Measurements from ENCODE around the gene ASTN2. TPM values are rescaled to one million over a fixed set of nuclear protein-coding genes. Genes with fewer than 3 reads are reported as not detected.

Gene ASTN2
- total RNA-seq, 1 donor from 2014 or later = 29.0 TPM

DNA sequence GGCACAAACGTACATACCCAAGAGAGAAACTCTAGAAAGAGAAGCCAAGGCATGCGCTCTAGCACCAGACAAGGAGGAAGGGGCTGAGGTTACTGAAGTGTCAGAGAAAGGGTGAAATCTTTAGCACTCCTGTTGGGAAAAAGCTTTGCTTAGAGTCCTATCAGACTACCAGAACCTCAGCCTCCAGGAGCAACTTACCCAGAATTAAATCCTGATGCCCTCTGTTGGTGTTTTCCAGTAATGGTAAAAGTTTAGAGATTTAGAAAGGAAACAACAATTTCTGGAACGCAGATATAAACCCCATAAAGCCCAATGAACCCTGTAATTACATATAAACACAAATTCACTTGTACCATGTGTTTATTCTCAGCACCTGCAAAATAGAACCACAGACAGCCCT is 33.2 kb upstream of the ASTN2 start:
- Mint-ChIP-seq H3K9me3 (ENCODE audit: low read depth) (no peaks in the 10 kb centered on the region), H3K27ac (no peak overlapping the region), H3K4me3 (ENCODE audit: low read depth) (no peak overlapping the region), H3K4me1 (ENCODE audit: low read depth) (no peaks in the 10 kb centered on the region), H3K36me3 (ENCODE audit: insufficient read depth) (no peaks in the 10 kb centered on the region), H3K27me3 (peaks cover 34% of the 10 kb centered on the region)
- no peak for DNase-seq (ENCODE audit: low spot score, unreplicated experiment)
- TF ChIP-seq, protein P1, sequence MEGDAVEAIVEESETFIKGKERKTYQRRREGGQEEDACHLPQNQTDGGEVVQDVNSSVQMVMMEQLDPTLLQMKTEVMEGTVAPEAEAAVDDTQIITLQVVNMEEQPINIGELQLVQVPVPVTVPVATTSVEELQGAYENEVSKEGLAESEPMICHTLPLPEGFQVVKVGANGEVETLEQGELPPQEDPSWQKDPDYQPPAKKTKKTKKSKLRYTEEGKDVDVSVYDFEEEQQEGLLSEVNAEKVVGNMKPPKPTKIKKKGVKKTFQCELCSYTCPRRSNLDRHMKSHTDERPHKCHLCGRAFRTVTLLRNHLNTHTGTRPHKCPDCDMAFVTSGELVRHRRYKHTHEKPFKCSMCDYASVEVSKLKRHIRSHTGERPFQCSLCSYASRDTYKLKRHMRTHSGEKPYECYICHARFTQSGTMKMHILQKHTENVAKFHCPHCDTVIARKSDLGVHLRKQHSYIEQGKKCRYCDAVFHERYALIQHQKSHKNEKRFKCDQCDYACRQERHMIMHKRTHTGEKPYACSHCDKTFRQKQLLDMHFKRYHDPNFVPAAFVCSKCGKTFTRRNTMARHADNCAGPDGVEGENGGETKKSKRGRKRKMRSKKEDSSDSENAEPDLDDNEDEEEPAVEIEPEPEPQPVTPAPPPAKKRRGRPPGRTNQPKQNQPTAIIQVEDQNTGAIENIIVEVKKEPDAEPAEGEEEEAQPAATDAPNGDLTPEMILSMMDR (IDR thresholded peaks at IDR 0.05; ENCODE audit: unreplicated experiment) = peak; percentile 42

DNA sequence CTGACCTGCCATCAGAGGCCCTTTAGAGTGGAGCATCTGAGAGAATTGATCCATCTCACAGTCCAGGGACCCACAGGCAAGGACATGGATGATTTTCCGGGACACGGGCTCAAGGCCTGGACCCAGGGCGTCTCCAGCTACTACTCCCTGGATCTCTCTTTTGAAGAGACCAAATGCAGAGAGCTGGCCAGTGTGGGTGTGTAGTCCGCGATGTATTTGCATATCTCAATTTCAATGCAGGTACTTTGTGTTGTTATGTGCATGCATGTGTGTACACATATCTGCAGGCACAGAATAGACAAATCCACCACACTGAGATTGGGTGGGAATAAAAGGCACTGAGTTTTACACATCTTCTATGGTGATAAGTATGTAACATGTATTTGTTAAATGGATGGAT is 30.8 kb upstream of the ASTN2 start:
- Mint-ChIP-seq H3K9me3 (ENCODE audit: low read depth) (no peaks in the 10 kb centered on the region), H3K36me3 (ENCODE audit: insufficient read depth) (no peaks in the 10 kb centered on the region), H3K27ac (no peak overlapping the region), H3K27me3 (peaks cover 38% of the 10 kb centered on the region), H3K4me1 (ENCODE audit: low read depth) (no peaks in the 10 kb centered on the region), H3K4me3 (ENCODE audit: low read depth) (no peak overlapping the region)
- TF ChIP-seq, protein P1 (IDR thresholded peaks at IDR 0.05; ENCODE audit: unreplicated experiment) = no peak
- DNase-seq (ENCODE audit: low spot score, unreplicated experiment) = no peak

DNA sequence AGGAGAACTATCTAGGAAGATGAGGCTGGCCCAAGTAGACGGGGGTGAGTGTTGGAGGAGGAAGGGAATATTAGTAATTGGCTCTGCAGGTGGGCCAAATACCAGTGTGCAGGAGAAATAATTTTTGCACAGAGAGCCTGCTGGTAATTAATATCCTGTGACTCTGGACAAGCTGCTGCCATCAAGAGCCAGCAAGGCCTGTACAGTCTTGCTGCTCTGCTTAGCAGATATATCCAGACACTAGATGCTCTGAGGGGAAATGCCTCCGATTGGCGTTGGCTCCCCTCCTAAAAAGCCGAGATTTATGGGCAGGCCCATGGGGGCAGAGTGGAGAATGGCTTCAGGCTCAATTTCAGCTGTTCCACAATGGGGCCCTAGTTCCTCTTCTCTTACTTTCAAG is 29.6 kb upstream of the ASTN2 start:
- no peak for DNase-seq (ENCODE audit: low spot score, unreplicated experiment)
- H3K27me3 Mint-ChIP-seq = peaks cover 42% of the 10 kb centered on the region
- TF ChIP-seq, protein P1 (IDR thresholded peaks at IDR 0.05; ENCODE audit: unreplicated experiment) = no peak
- H3K9me3 Mint-ChIP-seq (ENCODE audit: low read depth) = no peaks in the 10 kb centered on the region
- H3K4me3 Mint-ChIP-seq (ENCODE audit: low read depth) = no peak overlapping the region
- H3K36me3 Mint-ChIP-seq (ENCODE audit: insufficient read depth) = no peaks in the 10 kb centered on the region
- no peak overlapping the region for H3K27ac Mint-ChIP-seq
- no peaks in the 10 kb centered on the region for H3K4me1 Mint-ChIP-seq (ENCODE audit: low read depth)

DNA sequence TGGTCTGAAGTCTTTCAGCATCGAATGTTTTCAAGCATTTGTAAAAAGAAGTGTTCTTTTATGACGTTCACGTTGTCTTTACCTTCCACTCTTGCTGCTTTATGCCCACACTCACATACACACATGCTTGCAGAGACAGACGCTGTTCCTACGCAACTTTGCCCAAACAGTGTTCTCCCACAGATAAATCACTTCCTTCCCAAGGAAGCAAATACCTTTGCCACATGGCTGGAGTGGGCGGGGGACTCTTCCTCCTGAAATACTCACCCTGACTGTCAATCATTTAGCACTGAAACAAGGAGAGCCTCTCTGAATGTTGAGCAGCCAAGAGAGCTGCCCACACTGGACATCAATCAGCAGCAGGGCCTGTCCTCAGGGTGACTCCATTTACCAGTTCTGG is 22.4 kb upstream of the ASTN2 start:
- Mint-ChIP-seq H3K27ac (no peak overlapping the region), H3K4me1 (ENCODE audit: low read depth) (peaks cover 13% of the 10 kb centered on the region), H3K4me3 (ENCODE audit: low read depth) (no peak overlapping the region), H3K36me3 (ENCODE audit: insufficient read depth) (no peaks in the 10 kb centered on the region), H3K9me3 (ENCODE audit: low read depth) (no peaks in the 10 kb centered on the region), H3K27me3 (peaks cover 15% of the 10 kb centered on the region)
- TF ChIP-seq, protein P1 (IDR thresholded peaks at IDR 0.05; ENCODE audit: unreplicated experiment) = no peak
- DNase-seq (ENCODE audit: low spot score, unreplicated experiment) = no peak

DNA sequence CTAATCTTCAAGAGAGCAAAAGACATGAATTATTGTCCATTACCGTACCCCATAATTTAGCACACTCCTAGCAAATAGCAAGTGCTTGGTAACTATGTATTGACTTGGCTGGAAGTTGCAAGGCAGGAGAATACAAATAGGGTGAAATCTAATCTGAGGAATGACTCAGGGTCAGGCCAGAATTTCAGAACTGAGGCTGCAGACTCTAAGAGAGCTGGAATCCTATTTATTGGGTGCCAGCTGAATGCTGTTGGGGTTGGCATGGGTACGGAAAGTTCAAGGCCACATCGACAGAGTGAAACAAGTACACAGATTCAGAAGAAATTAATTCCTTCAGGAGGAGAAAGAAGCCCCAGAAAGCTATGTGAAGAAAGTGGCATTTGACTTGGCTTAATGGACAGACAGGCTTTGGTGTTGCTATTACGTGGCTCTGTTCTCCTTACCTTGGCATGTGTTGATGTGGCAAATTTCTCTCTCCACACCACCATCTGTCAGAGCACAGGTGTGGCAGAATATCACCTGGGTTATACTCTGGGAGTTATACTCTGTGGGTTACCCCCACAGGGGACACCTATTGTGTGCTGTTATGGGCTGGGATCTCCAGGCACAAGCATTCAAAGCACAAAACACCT is 20.9 kb upstream of the ASTN2 start:
- Mint-ChIP-seq H3K27ac (no peak overlapping the region), H3K9me3 (ENCODE audit: low read depth) (no peaks in the 10 kb centered on the region), H3K4me3 (ENCODE audit: low read depth) (no peak overlapping the region), H3K27me3 (peaks cover 8% of the 10 kb centered on the region), H3K36me3 (ENCODE audit: insufficient read depth) (no peaks in the 10 kb centered on the region), H3K4me1 (ENCODE audit: low read depth) (peaks cover 13% of the 10 kb centered on the region)
- DNase-seq (ENCODE audit: low spot score, unreplicated experiment) = no peak
- TF ChIP-seq, protein P1 (IDR thresholded peaks at IDR 0.05; ENCODE audit: unreplicated experiment) = no peak

Measured in progenitor cell of endocrine pancreas (in vitro differentiated cells).